HS-27A (cell line): Measurements from ENCODE around the gene SH3BP5.

Experiments
- DNase-seq: peaks from one replicate; pipeline ENCODE4 v3.0.0-alpha.2; 2012; ENCODE audit warnings: low read depth, missing footprints

The SH3BP5 gene

GRCh38 chr3:15297608-15298350 lies 34.6 kb downstream of the SH3BP5 start:
- DNase-seq: no peak

GRCh38 chr3:15295506-15295905 lies 36.9 kb downstream of the SH3BP5 start:
- DNase-seq: no peak

- no peak for DNase-seq
Observed at GRCh38 chr3:15294929-15295328, 37.5 kb downstream of the SH3BP5 start.

GRCh38 chr3:15292765-15293522 lies 39.4 kb downstream of the SH3BP5 start:
- DNase-seq: no peak

- DNase-seq: no peak
Observed at GRCh38 chr3:15291589-15292541, 40.5 kb downstream of the SH3BP5 start.

GRCh38 chr3:15290736-15291135 lies 41.6 kb downstream of the SH3BP5 start:
- no peak for DNase-seq

GRCh38 chr3:15289661-15290060 lies 42.7 kb downstream of the SH3BP5 start:
- DNase-seq: no peak

- DNase-seq: no peak
Observed at GRCh38 chr3:15288331-15289035, 43.9 kb downstream of the SH3BP5 start.

GRCh38 chr3:15287565-15288330 lies 44.6 kb downstream of the SH3BP5 start:
- no peak for DNase-seq

- no peak for DNase-seq
Observed at GRCh38 chr3:15286022-15286421, 46.4 kb downstream of the SH3BP5 start.

- DNase-seq: no peak
Observed at GRCh38 chr3:15284121-15284889, 48.1 kb downstream of the SH3BP5 start.

GRCh38 chr3:15283702-15284101 lies 48.7 kb downstream of the SH3BP5 start:
- DNase-seq: no peak

GRCh38 chr3:15281817-15282216 lies 50.6 kb downstream of the SH3BP5 start:
- DNase-seq: no peak

GRCh38 chr3:15280853-15281532 lies 51.4 kb downstream of the SH3BP5 start:
- DNase-seq: no peak

- no peak for DNase-seq
Observed at GRCh38 chr3:15279671-15280402, 52.5 kb downstream of the SH3BP5 start.

- DNase-seq: no peak
Observed at GRCh38 chr3:15279205-15279604, 53.2 kb downstream of the SH3BP5 start.

GRCh38 chr3:15277861-15278500 lies 54.4 kb downstream of the SH3BP5 start:
- no peak for DNase-seq

GRCh38 chr3:15276028-15276724 lies 56.2 kb downstream of the SH3BP5 start:
- DNase-seq: no peak
